ENCODE data around the gene TSHZ3.

TSHZ3 gene, protein sequence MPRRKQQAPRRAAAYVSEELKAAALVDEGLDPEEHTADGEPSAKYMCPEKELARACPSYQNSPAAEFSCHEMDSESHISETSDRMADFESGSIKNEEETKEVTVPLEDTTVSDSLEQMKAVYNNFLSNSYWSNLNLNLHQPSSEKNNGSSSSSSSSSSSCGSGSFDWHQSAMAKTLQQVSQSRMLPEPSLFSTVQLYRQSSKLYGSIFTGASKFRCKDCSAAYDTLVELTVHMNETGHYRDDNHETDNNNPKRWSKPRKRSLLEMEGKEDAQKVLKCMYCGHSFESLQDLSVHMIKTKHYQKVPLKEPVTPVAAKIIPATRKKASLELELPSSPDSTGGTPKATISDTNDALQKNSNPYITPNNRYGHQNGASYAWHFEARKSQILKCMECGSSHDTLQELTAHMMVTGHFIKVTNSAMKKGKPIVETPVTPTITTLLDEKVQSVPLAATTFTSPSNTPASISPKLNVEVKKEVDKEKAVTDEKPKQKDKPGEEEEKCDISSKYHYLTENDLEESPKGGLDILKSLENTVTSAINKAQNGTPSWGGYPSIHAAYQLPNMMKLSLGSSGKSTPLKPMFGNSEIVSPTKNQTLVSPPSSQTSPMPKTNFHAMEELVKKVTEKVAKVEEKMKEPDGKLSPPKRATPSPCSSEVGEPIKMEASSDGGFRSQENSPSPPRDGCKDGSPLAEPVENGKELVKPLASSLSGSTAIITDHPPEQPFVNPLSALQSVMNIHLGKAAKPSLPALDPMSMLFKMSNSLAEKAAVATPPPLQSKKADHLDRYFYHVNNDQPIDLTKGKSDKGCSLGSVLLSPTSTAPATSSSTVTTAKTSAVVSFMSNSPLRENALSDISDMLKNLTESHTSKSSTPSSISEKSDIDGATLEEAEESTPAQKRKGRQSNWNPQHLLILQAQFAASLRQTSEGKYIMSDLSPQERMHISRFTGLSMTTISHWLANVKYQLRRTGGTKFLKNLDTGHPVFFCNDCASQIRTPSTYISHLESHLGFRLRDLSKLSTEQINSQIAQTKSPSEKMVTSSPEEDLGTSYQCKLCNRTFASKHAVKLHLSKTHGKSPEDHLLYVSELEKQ

DNA sequence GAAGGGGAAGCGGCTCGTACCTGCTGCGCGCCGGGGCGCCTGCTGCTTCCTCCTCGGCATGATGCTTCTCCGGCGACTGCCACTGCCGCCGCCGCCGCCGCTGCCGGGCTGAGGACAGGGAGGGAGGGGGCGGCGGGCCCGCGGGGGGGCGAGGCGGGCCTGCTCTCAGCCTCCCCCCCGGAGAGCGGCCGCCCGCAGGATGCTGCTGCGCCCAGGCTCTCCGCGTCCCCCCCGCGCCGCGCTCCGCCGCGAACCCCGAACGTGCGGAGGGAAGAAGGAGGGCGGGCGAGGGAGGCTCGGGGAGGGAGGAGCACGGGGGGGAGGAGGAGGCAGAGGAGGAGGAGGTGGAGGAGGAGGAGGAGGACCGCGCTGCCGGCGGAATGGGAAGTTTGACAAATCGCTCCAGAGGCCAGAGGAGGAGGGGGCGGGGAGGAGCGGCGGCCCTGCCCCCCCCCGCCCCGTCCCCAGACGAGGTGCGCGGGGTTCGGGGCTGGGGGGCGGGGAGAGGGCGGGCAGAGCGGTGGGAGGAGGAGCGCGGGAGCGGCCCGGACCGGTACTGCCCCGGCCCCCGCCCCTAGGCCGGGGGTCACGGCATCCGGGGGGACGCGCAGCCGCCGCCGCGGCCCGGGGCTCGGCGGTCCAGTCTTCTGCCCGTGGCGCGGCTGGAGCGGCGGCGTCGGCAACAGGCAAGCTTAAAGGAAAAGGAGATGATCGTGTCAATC, at the start of gene TSHZ3:
TSS of gene TSHZ3 (minus strand) at position 277 of the 722 bp plus-strand sequence. CDS start at position 60, 217 bp downstream.
- DNase-seq = peak in 1 of 2 donors; percentile 38

DNA sequence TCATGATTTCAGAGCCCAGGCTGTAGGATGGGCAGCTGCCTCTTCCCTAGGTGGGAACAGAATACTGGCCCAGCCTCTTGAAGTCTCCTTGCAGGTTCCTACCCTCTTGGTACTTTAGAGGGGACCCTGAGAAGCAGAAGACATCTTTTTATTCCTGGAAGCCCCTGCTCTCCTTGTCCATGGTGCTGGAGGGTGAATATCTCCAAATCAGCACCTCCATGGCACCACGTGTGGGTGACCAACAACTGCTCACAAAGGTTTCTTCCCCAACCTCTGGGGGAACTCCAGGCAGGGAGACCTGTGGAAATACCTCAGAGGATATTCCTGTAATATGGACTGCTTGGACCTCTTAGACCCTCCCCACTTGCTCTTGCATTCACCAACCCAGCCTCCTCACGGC, 48.1 kb upstream of the TSHZ3 start:
- no peak for DNase-seq

DNA sequence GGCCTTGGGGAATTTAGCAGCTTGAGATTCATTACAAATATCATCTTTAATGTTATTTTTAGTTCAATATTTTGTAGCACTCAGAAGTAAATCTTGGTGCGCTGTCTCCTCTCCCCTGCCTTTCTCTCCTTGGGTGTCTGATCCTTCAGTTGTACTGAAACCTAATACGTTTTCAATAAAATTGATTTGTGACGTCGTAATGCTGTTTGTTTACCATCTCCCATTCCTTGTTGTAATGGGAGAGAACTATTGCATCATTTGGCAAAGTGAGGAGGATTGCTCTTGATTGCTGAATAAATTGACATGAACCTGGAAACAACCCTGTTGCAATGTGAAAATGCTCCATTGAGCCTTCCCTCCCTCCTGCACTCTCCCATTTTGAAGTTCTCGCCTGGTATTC, 43.2 kb upstream of the TSHZ3 start:
- no peak for DNase-seq

DNA sequence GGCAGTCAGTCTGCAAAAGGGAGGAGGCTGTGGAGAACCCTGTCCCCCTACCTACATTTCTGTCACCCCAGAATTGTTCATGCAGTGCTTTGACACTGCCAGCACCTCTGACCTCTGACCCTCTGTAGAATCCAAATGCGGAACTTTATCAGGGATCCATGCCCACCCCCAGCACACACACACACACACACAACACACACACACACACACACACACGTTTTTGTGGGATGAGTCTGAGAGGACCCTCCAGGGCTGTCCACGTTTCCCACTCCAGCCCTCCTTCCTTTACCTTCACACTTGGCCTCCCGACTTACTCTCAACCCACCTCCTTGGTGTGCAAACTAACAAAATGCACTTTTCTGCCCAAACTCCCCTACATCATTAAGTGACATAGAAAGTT, 42.3 kb upstream of the TSHZ3 start:
- no peak for DNase-seq

DNA sequence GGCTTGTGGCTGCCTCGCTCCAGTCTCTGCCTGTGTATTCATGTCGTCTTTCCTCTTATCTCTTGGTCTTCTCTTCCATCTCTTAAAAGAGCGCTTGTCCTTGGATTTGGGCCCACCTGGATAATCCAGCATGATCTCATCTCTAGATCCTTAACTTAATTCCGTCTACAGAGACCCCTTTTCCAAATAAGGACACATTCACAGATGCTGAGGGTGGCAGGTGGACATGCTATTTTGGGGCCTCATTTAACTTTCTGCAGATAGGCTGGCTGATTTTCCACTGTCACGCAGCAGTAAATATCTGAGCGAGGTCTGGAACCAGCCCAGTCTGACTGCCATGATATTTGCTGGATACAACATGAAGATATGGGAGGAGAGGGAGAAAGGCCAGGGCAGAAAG, 41.5 kb upstream of the TSHZ3 start:
- no peak for DNase-seq

DNA sequence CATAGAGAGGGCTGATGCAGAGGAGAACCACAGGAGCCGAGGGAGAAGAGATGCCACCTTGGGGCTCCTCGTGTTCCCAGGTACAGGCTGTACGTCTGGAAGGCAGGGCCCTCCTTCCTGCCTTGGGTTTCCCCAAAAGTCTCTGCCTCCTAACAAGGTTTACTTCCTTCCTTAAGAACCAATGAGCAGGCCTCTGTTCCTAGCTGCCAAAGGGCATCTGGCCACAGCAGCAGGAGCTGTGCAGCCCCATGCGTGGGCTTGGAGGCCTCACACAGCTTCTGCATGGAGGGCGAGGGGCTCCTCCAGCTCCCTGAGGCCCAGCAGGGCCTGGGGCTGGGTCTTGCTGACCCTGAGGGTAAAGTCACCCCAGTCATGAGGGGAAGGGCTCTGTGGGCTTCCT, 40.6 kb upstream of the TSHZ3 start:
- no peak for DNase-seq

DNA sequence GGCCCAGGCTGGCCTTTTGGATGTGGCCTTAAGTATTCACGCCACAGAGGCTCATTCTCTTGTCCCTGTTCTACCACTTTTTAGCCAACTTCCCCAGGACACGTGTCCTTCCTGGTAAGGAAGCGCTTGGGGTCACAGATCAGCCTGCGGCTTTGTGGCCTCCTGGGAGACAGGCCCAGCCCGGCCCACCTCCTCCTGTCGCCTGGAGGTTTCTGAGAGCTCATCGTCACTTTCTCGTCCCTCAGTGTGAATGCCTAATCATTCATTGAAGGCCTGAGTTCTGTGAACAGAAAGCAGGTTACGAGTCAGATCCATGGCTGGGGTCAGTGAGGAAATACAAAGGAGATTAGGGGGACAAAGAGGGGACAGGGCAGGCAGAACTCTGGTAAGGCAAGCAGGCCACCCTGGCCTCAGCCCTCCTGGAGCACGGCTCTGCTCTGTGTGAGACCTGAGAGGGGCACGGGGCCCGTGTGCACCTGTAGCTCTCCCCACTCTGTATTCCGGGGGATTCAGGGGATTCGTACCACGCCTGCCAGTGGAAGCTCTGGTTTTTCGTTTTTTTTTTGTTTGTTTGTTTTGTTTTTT, 38.6 kb upstream of the TSHZ3 start:
- DNase-seq = no peak

DNA sequence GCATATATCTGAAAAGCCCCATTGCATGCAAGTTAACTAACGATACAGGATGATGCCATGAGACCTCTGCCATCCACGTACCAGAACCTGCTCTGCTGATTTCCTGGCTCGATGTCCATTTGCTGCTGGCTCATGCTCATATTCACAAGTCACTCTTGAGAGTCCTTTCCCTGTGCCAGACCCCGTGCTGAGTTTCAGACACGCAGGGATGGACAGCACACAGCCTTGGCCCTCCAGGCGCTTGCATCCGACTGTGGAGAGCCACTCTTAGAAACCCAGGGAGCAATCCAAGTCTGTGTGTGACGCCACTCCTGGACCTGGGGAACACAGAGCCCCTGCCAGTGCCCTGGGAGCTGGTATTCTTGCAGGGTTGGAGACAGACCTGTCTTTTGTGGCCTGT, 37.6 kb upstream of the TSHZ3 start:
- DNase-seq = no peak

DNA sequence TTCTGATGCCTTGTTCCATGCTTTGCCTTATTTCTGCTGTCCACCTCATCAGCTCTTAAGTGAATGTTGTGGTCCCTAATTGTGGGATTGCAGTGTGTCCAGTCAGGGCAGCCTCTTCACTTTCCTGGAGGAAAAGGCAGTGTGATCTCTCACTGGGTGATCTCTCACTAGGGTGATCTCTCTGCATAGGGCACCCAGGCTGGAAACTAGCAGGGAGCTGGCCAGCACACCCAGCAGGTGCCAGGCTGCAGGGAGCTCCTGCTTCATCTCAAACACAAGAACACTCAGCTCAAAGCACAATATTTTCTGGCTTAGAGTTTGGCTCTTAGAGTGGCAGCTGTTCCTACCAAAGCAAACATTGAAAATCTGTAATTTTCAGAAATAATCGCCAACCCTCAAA, 36.5 kb upstream of the TSHZ3 start:
- DNase-seq = no peak

DNA sequence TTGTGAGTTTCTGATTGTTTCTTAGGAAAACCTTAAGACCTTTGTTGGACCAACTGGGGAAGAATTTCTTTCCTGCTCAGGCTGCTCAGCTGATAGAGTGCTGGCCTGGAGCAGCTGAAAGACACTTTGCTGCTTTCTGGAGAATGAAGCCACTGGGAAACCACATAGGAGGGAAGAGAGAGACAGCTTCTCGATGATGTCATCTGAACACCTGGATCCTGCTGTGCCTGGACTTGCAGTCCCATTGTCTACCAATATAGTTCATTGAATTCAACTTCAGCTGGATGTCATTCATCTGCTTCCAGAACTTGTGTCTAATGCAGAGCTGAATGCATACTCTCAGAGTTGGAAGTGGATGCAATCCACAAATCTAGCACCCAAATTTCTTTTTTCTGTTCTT, 34.3 kb upstream of the TSHZ3 start:
- no peak for DNase-seq

DNA sequence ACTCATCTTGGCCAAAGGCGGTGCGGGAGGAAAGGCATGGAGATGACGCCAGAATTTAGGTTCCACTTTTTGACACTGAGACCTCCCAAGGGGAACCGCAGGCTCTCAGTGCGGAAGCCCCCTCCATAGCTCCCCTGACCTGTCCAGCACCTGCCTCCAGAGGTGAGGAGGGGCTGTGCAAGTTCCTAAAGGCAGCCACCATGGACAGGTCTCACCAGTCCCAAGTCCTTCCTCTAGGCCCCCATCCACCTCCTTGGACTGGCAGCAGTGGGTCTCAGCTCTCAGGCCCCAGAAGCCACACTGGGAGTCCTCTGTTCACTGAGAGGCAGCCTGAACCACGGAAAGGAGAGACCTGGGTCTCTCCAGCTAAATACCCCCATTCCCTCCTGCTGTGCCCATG, 31.6 kb upstream of the TSHZ3 start:
- no peak for DNase-seq

DNA sequence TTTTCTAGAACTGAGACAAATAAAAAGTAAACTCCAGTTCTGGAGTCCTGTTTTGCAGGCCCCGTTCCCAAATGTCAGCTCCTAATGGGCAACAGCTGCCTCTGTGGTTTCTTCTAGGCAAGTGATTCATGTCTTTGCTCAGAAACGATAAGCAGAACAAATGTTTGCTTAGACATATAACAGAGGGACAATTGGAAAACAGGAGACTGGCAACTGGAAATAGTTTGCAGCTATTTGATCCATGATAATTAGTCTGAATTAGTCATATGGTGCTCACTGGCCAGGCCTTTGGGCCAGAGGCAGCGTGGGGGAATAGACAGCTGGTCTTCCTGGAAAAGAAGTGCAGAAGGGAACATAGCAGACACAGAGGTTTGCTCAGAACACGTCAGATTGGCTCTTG, 29.2 kb upstream of the TSHZ3 start:
- DNase-seq = no peak

DNA sequence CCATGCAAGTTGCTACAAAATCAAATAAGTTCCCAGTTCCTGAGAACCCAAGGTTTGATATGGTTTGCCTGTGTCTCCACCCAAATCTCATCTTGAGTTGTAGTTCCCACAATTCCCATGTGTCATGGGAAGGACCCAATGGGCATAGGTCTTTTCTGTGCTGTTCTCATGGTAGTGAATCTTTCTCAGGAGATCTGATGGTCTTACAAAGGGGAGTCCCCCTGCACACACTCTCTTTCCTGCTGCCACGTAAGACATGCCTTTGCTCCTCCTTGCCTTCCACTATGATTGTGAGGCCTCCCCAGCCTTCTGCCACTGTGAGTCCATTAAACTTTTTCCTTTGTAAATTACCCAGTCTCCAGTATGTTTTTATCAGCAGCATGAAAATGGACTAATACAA, 28.5 kb upstream of the TSHZ3 start:
- no peak for DNase-seq

DNA sequence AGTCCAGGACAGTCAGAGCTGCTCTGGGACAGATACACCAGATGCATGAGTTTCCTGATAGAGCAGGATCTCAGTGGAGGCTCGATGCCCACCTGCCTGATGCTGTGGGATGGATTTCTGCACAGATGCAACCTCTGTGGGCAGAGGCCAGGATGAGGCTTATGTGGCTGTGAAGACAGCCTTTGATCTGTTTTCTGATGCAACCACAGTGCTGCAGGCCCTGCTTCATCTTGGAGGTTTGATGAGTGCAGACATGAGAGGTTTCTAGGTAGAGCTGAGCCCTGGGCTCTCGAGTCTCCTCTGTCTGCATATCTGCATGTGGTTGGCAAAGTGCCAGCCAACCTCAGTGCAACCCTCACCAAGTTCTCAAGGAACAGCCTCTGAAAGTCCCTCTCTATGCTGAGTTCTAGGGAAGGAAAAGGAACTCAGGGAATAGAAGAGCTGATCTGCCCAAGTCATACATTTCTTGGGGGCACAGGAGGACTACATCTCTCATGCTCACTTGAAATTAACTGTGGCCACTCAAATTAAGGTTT, 23.1 kb upstream of the TSHZ3 start:
- no peak for DNase-seq

DNA sequence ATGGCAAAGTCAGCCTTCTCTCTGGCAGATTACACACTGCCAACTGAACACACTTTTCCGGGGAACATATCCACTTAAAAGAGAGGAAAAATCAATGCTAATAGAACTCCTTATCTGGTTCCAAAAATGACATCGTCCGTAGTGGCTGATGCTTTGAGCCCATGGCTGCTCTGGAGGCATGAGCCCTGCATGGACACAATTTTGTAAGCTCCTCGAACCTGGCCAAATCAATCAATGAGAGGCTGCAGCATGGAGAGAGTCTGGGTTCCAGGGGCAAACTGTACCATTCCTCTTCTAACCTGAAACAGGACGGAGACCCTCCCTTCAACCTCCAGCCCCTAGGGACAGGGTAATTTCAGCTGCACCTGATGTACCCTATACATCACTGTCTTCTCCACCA, 21.0 kb upstream of the TSHZ3 start:
- DNase-seq = no peak

DNA sequence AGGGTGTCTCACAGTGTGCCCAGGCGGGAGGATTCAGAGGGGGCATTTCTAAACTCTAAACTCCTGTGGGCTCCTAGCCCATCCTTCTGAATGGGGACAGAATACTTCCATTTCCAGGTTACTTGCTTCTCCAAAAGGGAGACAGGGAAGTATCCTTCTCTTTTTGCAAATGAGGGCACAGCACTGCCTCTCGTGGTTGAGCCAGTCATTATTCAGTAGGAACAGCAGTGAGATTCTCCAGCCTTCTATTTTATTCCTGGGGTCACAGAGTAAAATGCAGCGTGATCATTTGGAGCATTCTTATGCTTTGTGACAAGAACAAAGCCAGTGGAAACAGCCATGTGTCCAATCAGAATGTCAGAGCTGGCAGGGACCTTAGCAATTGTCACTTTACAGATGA, 15.7 kb upstream of the TSHZ3 start:
- DNase-seq = no peak

DNA sequence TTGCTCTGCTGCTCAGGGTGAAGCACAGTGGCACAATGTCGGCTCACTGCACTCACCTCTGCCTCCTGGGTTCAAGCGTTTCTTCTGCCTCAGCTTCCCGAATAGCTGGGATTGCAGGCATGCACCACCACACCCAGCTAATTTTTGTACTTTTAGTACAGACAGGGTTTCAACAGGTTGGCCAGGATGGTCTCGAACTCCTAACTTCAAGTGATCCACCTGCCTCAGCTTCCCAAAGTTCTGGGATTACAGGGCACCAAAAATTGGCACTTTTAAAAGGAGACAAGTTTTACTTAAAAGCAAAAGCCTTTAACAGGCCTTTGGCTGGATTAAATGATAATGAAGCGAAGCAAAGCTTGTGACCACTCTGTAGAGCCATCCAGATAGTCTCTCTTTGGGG, 12.5 kb upstream of the TSHZ3 start:
- DNase-seq = no peak

DNA sequence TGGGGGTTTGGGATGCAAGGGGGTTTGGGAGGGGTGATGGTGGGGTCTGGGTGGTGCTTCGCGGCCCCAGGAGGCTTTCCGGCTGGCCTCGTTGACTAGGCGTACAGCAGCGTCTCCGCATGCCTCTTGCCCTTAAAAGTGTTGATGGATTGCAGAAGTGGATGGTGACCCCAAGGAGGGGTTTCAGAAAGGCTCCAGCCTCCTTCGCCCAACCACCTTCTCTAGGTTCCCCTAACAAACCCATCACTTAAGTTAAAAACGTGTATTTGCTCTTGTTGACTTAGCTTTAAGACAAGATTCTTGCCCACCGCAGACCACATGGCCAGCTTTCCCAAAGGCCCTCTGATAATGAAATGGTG, 8.1 kb upstream of the TSHZ3 start:
- DNase-seq = no peak

DNA sequence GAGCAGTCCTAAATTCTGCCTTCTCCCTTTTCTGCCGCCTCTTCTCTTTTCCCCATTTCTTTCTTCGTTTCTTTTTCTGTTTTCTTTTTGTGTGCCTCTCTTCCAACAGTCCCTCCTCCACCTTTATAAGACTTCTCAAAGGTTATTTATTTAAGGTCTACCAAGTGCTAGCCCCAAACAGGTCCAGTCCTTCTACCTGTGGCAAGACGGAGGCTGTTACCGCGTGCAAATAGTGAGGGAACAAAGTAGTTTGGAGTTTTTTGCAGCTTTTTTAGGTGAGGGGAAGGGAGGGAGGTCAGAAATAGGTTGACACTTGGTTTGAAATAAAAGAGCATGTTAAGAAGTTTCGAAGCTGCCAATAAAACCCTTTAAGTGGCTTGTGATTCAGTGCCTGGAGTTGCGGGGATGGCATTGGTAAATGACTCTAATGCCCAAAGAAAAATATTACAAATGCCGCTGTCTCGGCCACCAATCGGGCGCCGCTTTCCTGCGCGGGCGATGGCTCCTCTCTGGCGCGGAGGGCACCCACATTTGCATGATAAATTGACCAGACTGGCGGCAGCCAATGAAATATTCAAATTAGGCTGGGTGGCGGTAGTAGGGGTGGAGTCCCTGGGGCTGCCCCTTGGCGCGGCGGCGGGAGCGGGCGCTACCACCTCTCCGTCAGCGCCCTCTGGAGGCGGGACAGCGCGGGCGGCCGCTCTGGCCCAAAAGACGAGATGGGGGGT, 7.5 kb upstream of the TSHZ3 start:
- peak; percentile 74 to 87 for DNase-seq

DNA sequence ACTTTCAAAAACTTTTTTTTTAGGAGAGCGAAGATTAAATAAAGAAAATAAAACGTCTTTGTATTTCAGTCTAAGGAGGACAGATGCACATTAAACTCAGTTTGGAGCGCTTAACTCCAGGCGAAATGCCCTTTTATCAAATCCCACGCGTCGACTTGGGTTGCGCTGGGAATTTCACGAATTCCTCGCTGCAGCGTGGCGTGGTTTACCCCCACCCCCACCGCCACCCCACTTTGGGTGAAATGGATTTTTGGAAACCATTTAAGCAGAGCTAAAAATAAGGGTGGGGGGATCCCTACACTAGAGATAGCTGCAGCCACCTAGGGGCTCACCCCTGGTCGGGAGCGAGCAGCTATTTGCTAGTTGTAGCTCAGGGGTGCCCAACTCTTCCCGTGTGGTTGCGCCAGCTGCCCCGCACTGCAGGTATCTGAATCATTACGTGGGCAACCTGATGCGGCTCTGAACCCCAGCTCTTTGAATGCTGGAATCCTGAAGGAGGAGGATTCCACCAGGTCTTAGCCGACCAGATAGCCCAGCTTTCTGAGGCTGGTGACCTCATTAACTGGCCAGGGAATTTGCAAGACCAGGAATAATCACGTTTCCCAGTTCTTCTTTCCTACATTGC, 6.5 kb upstream of the TSHZ3 start:
- DNase-seq = no peak
